GM12892 (cell line): Measurements from ENCODE around the gene LIPN.
A peak's percentile ranks its signal among the peaks of the same experiment; 100 is the strongest.

Experiments used
- DNase-seq: peaks from one replicate; pipeline ENCODE4 v3.0.0; 2011; ENCODE audit not compliant: insufficient read length
- FAIRE-seq: peaks from 2 replicates; lab custom pipeline; 2011; peaks lifted over from hg19 to GRCh38; lab: Jason Lieb, UNC
- POLR2A ChIP-seq: IDR thresholded peaks from 2 replicates; pipeline ENCODE4 v1.6.1; 2011; ENCODE audit warnings: low read depth, low read length, control low read depth
- POLR2AphosphoS5 ChIP-seq: IDR thresholded peaks from 2 replicates; pipeline ENCODE4 v1.6.1; 2011; ENCODE audit warnings: low read depth, low read length, control low read depth
- TAF1 ChIP-seq: IDR thresholded peaks from 2 replicates; pipeline ENCODE4 v1.6.1; 2011; ENCODE audit warnings: low read depth, mild to moderate bottlenecking, control low read depth, low read length, borderline replicate concordance

Gene LIPN

GRCh38 chr10:88786032-88786770 is 26.4 kb downstream of the LIPN start:
- FAIRE-seq (no peak), DNase-seq (no peak)
- TF ChIP-seq TAF1 (no peak), POLR2A (no peak), POLR2AphosphoS5 (no peak)

GRCh38 chr10:88787463-88787862 is 27.6 kb downstream of the LIPN start:
- FAIRE-seq: no peak
- DNase-seq: no peak
- TF ChIP-seq POLR2A (no peak), POLR2AphosphoS5 (no peak), TAF1 (no peak)

GRCh38 chr10:88788924-88789323 is 29.1 kb downstream of the LIPN start:
- no peak for TF ChIP-seq POLR2A
- no peak for TF ChIP-seq POLR2AphosphoS5
- no peak for TF ChIP-seq TAF1
- no peak for FAIRE-seq

GRCh38 chr10:88791924-88792323 is 32.1 kb downstream of the LIPN start:
- no peak for DNase-seq
- TF ChIP-seq TAF1 (no peak), POLR2A (no peak), POLR2AphosphoS5 (no peak)
- FAIRE-seq: peak; percentile 56

More at GRCh38 chr10:88788924-88789323, 29.1 kb downstream of the LIPN start:
- no peak for DNase-seq

GRCh38 chr10:88792661-88793060 is 32.8 kb downstream of the LIPN start:
- DNase-seq: no peak
- peak; percentile 56 for FAIRE-seq
- TF ChIP-seq POLR2AphosphoS5 (no peak), TAF1 (no peak), POLR2A (no peak)

- DNase-seq (no peak), FAIRE-seq (no peak)
- TF ChIP-seq POLR2AphosphoS5 (no peak), POLR2A (no peak), TAF1 (no peak)
Observed at GRCh38 chr10:88793712-88794299, 34.0 kb downstream of the LIPN start.

GRCh38 chr10:88794731-88795130 is 34.9 kb downstream of the LIPN start:
- no peak for TF ChIP-seq POLR2A
- TF ChIP-seq POLR2AphosphoS5: no peak
- no peak for TF ChIP-seq TAF1
- no peak for DNase-seq

GRCh38 chr10:88800152-88801125 is 40.6 kb downstream of the LIPN start:
- FAIRE-seq (no peak), DNase-seq (no peak)
- TF ChIP-seq TAF1 (no peak), POLR2A (no peak), POLR2AphosphoS5 (no peak)

More at GRCh38 chr10:88794731-88795130, 34.9 kb downstream of the LIPN start:
- FAIRE-seq: no peak

GRCh38 chr10:88802523-88803285 is 42.9 kb downstream of the LIPN start, which contains the start of gene LIPM:
Gene LIPM (plus strand): TSS chr10:88802730. CDS start chr10:88802897, 167 bp downstream.
- DNase-seq: no peak
- no peak for TF ChIP-seq POLR2AphosphoS5
- no peak for TF ChIP-seq POLR2A
- no peak for TF ChIP-seq TAF1
- FAIRE-seq: no peak

GRCh38 chr10:88803641-88804040 is 43.8 kb downstream of the LIPN start:
- FAIRE-seq (no peak), DNase-seq (no peak)
- TF ChIP-seq POLR2AphosphoS5 (no peak), TAF1 (no peak), POLR2A (no peak)
